NCI-H2171 (cell line): ENCODE data around the gene GCK.

ENCODE experiments used
- DNase-seq: peaks from one replicate; lab custom pipeline; 2025; lab: John Stamatoyannopoulos, UW

GCK gene

GRCh38 chr7:44155191-44156185 is 33.8 kb downstream of the GCK start:
- no peak for DNase-seq

GRCh38 chr7:44154703-44155102 is 34.5 kb downstream of the GCK start:
- DNase-seq: no peak

- DNase-seq: no peak
Observed at GRCh38 chr7:44153948-44154335, 35.3 kb downstream of the GCK start.

- no peak for DNase-seq
Observed at GRCh38 chr7:44152971-44153947, 36.0 kb downstream of the GCK start.

- DNase-seq: no peak
Observed at GRCh38 chr7:44151956-44152355, 37.3 kb downstream of the GCK start.

- DNase-seq: no peak
Observed at GRCh38 chr7:44150966-44151941, 38.0 kb downstream of the GCK start.

GRCh38 chr7:44150466-44150832 is 38.8 kb downstream of the GCK start:
- DNase-seq: peak; percentile 39

- DNase-seq: peak; percentile 60
Observed at GRCh38 chr7:44149571-44150465, 39.4 kb downstream of the GCK start.

GRCh38 chr7:44148961-44149536 is 40.2 kb downstream of the GCK start:
- DNase-seq: no peak

- DNase-seq: no peak
Observed at GRCh38 chr7:44148166-44148565, 41.1 kb downstream of the GCK start.

GRCh38 chr7:44147026-44147991 is 41.9 kb downstream of the GCK start:
- no peak for DNase-seq

GRCh38 chr7:44145969-44146911 is 43.0 kb downstream of the GCK start:
- DNase-seq: no peak

- DNase-seq: no peak
Observed at GRCh38 chr7:44145479-44145968, 43.7 kb downstream of the GCK start.

GRCh38 chr7:44144968-44145478 is 44.2 kb downstream of the GCK start:
- no peak for DNase-seq

GRCh38 chr7:44144426-44144967 is 44.7 kb downstream of the GCK start:
- DNase-seq: no peak

- no peak for DNase-seq
Observed at GRCh38 chr7:44143646-44144250, 45.5 kb downstream of the GCK start.
